Fibroblast of villous mesenchyme (primary cell): ENCODE data around the gene TP53. TPM values are rescaled to one million over a fixed set of nuclear protein-coding genes. Genes with fewer than 3 reads are reported as not detected.

Experiments
- DNase-seq: peaks from one replicate; pipeline ENCODE4 v3.0.0-alpha.2; 2010; ENCODE audit warnings: low read depth
- H3K4me3 ChIP-seq: 2 replicates; pipeline ENCODE4 v1.5.1; 2011; ENCODE audit warnings: low read depth, mild to moderate bottlenecking, low read length
- total RNA-seq: library from RNA; depleted of rRNA; stranded (reverse); fragments of >200 nt; gene quantifications from 2 replicates; pipeline ENCODE4 v1.2.3, GENCODE V29; 2012
- TF ChIP-seq, protein P1 (sequence below): IDR thresholded peaks from 2 replicates; pipeline ENCODE4 v1.5.1; 2012; ENCODE audit warnings: low read depth, mild to moderate bottlenecking, low read length; ENCODE audit not compliant: insufficient read depth

TP53 gene
- total RNA-seq, 1 donor = 79.5 TPM

GRCh38 chr17:7674934-7675333, 12.4 kb downstream of the TP53 start:
- DNase-seq = no peak
- H3K4me3 ChIP-seq = no peak overlapping the region
- TF ChIP-seq, protein P1, sequence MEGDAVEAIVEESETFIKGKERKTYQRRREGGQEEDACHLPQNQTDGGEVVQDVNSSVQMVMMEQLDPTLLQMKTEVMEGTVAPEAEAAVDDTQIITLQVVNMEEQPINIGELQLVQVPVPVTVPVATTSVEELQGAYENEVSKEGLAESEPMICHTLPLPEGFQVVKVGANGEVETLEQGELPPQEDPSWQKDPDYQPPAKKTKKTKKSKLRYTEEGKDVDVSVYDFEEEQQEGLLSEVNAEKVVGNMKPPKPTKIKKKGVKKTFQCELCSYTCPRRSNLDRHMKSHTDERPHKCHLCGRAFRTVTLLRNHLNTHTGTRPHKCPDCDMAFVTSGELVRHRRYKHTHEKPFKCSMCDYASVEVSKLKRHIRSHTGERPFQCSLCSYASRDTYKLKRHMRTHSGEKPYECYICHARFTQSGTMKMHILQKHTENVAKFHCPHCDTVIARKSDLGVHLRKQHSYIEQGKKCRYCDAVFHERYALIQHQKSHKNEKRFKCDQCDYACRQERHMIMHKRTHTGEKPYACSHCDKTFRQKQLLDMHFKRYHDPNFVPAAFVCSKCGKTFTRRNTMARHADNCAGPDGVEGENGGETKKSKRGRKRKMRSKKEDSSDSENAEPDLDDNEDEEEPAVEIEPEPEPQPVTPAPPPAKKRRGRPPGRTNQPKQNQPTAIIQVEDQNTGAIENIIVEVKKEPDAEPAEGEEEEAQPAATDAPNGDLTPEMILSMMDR = no peak

GRCh38 chr17:7673239-7673638, 14.1 kb downstream of the TP53 start:
- no peak for DNase-seq
- no peak overlapping the region for H3K4me3 ChIP-seq
- TF ChIP-seq, protein P1 = peak; percentile 11

GRCh38 chr17:7668482-7668881, 18.8 kb downstream of the TP53 start:
- TF ChIP-seq, protein P1 = no peak
- DNase-seq = no peak
- no peak overlapping the region for H3K4me3 ChIP-seq

DNA sequence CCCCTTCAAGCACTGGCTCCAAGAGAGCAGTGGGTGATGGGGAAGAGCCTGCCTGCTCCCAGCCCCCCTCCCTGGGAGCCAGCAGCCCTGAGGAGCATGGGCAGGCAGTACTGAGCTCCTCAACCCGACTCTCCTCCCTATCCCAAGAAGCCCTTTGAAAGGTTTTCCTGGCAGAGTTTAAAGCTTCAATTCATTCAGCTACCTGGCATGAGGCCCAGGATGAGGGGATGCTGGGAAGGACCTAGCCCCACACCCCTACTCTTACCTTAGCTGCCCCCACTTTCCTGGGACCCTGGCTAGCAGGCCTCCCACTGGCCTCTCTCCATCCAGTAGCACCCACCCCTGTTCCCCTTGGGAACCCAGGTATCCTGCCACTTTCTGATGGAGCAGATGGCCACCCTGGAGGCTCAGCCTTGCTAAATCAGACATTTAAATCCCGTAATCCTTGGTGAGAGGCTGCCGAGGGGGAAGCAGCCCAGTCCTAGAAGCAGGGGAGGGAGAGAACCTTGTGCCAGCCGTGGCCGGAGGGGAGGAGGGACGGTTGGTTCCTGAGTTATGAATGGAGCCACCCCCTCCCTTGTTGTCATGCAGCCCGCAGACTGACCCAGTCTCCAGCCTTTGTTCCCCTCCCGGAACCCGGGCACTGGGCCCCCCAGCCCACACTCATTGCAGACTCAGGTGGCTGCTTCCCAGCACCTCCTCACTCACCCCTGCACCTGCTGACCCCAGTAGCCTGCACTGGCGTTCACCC, 19.5 kb downstream of the TP53 start:
- TF ChIP-seq, protein P1 = no peak
- H3K4me3 ChIP-seq = no peak overlapping the region
- DNase-seq = no peak

- peak; percentile 21 for DNase-seq
- no peak overlapping the region for H3K4me3 ChIP-seq
- TF ChIP-seq, protein P1 = no peak
Observed at GRCh38 chr17:7656958-7657609, 30.2 kb downstream of the TP53 start.

- TF ChIP-seq, protein P1 = no peak
- H3K4me3 ChIP-seq = no peak overlapping the region
- no peak for DNase-seq
Observed at GRCh38 chr17:7655541-7655840, 31.8 kb downstream of the TP53 start.
